Sigmoid colon (tissue), 4 donors: ENCODE data around the gene SSR3.

Experiments used
- EP300 ChIP-seq, 4 donors: sonication (generic); formaldehyde crosslinking; IDR thresholded peaks; one replicate each; pipeline ENCODE4 v1.6.1; 2017; ENCODE audit warnings: antibody characterized with exemption in 4 of 4
- POLR2A ChIP-seq, 2 donors: fragments of 450-650 bp; IDR thresholded peaks; one replicate each; pipeline ENCODE4 v1.6.1; 2016; ENCODE audit warnings: antibody characterized with exemption in 2 of 2, mild to moderate bottlenecking in 2 of 2, moderate library complexity in 2 of 2
- TF ChIP-seq, protein P1 (sequence below), 4 experiments: fragments of 450-650 bp in 3 of 4; fragments of 200-600 bp in 1 of 4; IDR thresholded peaks; one replicate each; pipeline ENCODE4 v1.5.1; 2016 to 2019; ENCODE audit warnings: antibody characterized with exemption in 4 of 4, mild to moderate bottlenecking in 3 of 4, moderate library complexity in 2 of 4

DNA sequence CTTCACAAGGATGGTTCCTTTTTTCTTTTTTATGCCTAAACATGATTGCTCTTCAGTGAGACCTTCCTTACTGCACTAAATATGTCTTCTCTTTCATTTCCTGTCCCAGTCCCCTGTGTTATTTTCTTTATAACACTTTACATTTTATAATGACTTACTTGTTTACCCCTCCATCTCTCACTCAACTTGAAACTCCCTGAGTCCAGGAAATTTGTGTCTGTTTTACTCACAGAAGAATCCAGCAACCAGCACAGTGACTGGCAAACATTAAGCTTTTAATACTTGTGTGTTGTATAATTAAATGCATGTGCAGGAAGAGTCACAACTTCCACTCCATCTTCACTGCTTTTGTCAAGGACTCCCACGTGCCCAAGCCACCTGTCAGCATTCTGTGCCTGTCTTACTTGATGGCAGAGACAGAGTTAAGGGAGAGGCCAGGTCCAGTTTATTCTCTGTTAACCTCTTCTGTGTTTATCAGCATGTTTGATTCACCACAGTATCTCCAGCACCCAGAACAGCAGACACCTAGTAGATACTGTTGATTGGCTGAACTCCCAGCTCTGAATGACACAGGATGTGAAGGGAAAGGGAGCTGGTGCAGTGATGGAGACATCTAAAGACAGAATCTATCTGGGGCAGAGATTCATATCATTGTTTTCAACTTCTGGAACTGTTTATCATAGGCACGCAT lies 42.8 kb downstream of the SSR3 start:
- TF ChIP-seq, protein P1, sequence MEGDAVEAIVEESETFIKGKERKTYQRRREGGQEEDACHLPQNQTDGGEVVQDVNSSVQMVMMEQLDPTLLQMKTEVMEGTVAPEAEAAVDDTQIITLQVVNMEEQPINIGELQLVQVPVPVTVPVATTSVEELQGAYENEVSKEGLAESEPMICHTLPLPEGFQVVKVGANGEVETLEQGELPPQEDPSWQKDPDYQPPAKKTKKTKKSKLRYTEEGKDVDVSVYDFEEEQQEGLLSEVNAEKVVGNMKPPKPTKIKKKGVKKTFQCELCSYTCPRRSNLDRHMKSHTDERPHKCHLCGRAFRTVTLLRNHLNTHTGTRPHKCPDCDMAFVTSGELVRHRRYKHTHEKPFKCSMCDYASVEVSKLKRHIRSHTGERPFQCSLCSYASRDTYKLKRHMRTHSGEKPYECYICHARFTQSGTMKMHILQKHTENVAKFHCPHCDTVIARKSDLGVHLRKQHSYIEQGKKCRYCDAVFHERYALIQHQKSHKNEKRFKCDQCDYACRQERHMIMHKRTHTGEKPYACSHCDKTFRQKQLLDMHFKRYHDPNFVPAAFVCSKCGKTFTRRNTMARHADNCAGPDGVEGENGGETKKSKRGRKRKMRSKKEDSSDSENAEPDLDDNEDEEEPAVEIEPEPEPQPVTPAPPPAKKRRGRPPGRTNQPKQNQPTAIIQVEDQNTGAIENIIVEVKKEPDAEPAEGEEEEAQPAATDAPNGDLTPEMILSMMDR (IDR thresholded peaks at IDR 0.05), result no peak
- TF ChIP-seq EP300 (IDR thresholded peaks at IDR 0.05) (no peak), POLR2A (IDR thresholded peaks at IDR 0.05) (no peak)
